Esophagus (tissue), 2 donors: Measurements from ENCODE around the gene ARMH3. TPM values are rescaled to one million over a fixed set of nuclear protein-coding genes. Genes with fewer than 3 reads are reported as not detected.

ENCODE experiments used
- H3K27ac ChIP-seq, 2 donors: one replicate each; pipeline ENCODE4 v1.5.1; 2013; ENCODE audit warnings: low read depth in 2 of 2, mild to moderate bottlenecking in 2 of 2, inconsistent platforms in 1 of 2, low read length in 1 of 2, moderate library complexity in 1 of 2
- H3K27me3 ChIP-seq, 2 donors: one replicate each; pipeline ENCODE4 v1.6.1; 2013; ENCODE audit warnings: low read length in 2 of 2, control low read depth in 1 of 2, mild to moderate bottlenecking in 1 of 2; ENCODE audit not compliant: insufficient read depth in 2 of 2, control insufficient read depth in 1 of 2
- H3K36me3 ChIP-seq, 2 donors: one replicate each; pipeline ENCODE4 v1.6.1; 2013; ENCODE audit warnings: low read length in 1 of 2; ENCODE audit not compliant: control insufficient read depth in 2 of 2, insufficient read depth in 2 of 2
- H3K4me1 ChIP-seq, 2 donors: one replicate each; pipeline ENCODE4 v1.6.1; 2013; ENCODE audit warnings: low read length in 1 of 2; ENCODE audit not compliant: control insufficient read depth in 2 of 2, insufficient read depth in 2 of 2
- H3K4me3 ChIP-seq, 2 donors: one replicate each; pipeline ENCODE4 v1.5.1; 2013; ENCODE audit warnings: low read length in 2 of 2, mild to moderate bottlenecking in 2 of 2, low read depth in 1 of 2, moderate library complexity in 1 of 2
- H3K9me3 ChIP-seq, 2 donors: one replicate each; pipeline ENCODE4 v1.6.1; 2013; ENCODE audit warnings: mild to moderate bottlenecking in 2 of 2, low read depth in 1 of 2, low read length in 1 of 2, moderate library complexity in 1 of 2; ENCODE audit not compliant: control insufficient read depth in 2 of 2, insufficient read depth in 1 of 2
- WGBS, 2 donors: extraction: QIAGEN DNeasy Blood & Tissue Kit; methylation state at CpG; one replicate each; pipeline ENCODE4 v1.1.7; 2013; 5-methylcytosine and 5-hydroxymethylcytosine counted together
- polyA plus RNA-seq, 2 donors: library from polyadenylated mRNA; stranded (reverse); fragments of 200-250 nt; gene quantifications; one replicate each; pipeline ENCODE4 v1.2.3, GENCODE V29; 2013
- donor health status: healthy with polysubstance abuse.
- donor health status: Bipolar disorder and iron deficiency.

Gene ARMH3
- polyA plus RNA-seq, 2 donors, result 13.1 to 16.3 TPM

DNA sequence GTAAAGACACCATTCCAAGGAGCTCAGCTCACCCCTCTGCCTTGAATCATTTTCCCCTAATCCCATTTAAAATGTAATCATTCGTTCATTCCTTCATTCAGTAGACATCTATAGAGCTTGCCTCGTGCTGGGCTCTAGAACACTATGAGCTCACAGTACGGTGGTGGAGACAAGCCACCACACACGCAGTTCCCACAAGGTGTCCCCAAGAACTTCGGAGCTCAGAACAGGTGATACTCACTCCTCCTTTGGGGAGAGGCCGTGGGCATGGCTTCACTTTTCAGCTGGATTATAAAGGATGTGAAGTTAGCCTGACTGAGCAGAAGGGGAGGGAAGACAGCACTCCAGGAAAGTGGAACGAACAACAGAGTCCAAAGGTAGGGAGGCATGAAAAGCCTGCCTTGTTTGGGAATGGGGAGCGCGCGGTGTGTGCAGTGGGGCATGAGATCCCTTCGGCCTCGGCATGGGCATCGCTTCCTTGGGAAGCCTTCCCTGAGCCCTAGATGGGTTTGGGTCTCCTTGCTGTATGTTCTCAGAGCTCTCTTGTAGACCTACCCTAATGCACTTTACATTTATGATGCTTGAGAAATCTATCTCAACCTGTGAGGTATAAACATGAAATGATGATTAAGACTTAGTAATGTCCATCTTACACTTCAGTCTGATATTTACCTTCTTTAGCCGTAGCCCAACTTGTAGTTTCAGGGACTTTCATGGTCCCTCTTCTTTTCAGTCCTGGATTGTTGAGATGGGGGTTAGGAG lies 236.9 kb downstream of the ARMH3 start:
- 20 to 23% methylated on average over 14 of the region's 14 CpGs for WGBS, 2 donors
- no peaks in the 10 kb centered on the region for H3K36me3 ChIP-seq
- peak overlapping the region; percentile 94 to 95 for H3K27ac ChIP-seq
- no peaks in the 10 kb centered on the region for H3K4me1 ChIP-seq
- no peaks in the 10 kb centered on the region for H3K27me3 ChIP-seq
- peak overlapping the region; percentile 34 to 53 for H3K4me3 ChIP-seq
- no peaks in the 10 kb centered on the region for H3K9me3 ChIP-seq

DNA sequence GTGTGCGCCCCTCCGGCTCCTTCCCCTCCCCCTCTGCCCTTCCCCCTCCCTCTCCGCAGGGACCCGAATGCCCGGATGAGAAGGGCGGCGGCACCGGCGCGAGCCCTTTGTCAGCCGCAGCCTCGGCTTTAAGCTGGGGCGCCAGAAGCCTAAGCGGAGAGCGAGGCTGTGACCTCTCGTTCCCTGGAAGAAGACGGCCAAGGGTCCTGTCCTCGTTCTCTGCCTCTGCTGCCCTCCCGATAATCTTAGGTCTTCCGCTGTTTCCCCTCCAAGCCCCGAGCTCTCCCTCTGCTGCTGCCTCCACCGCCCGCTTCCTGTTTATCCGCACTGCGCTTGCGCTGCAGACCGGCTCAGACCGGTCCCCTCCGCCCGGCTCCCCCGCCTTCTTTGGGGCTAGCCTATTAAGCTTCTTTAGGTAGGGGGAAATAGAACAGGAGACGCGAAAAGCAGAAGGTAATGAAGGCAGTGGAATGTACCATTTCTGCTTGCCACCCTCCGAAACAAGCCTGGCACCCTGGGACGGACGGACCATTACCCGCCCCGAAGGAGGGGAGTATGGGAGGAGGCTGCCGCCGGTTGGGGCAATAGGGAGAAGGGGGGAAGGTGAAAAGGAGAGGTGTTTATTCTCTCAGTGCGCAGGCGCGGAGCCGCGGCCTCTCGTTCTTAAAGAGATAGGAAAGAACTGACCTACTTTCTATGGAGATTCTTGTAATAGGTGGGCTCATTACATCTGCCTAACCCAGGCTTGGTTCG lies 237.7 kb downstream of the ARMH3 start, which contains the start of gene OGA:
TSS of gene OGA (minus strand) at position 326 of the 753 bp plus-strand sequence. CDS start 422 bp downstream, outside the sequence.
- H3K9me3 ChIP-seq, result no peaks in the 10 kb centered on the region
- no peaks in the 10 kb centered on the region for H3K4me1 ChIP-seq
- H3K27me3 ChIP-seq, result no peaks in the 10 kb centered on the region
- peak within 1 kb of the TSS; percentile 95 to 96 for H3K27ac ChIP-seq
- WGBS, 2 donors, result 0% methylated on average over 43 to 47 of the region's 47 CpGs
- peak within 1 kb of the TSS; percentile 85 to 90 for H3K4me3 ChIP-seq
- no peaks in the 10 kb centered on the region for H3K36me3 ChIP-seq

DNA sequence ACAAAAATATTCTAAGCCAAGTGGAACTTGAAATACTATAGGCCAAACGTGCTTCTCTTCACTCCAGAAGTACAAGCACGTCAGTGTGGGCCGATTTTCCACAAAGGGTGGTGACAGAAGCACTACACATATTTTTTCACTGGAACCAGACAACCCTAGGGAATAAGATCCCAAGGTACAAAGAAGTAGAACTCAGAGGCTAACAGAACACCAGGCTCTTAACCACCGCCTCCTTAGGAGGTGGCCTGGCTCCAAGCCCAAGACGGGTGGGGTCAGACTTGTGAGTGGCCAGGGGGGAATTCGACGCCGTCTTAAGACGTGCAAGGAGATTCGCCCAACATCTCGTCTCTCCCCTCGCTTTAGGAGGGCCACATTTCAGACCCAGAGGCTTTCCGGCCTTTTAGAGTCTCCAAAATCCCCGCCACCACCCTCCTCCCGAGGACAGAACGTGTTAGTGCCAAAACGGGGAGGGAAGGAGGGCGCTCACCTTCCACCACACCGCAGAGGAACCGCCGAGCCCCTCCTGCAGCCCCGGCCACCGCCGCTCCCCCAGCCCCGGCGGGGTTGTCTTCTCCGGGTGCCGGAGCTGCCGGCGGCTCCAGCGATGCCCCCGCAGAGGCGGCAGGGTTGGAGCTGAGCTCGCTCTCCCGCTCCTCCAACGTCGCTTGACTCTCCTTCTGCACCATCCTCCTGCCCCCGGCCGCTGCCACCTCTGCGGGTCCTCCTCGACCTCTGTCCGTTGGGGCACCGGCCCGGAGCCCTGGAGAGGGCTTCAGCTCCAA lies 238.4 kb downstream of the ARMH3 start:
- peak overlapping the region; percentile 95 to 96 for H3K27ac ChIP-seq
- WGBS, 2 donors, result 0% methylated on average over 42 to 44 of the region's 44 CpGs
- H3K4me1 ChIP-seq, result no peaks in the 10 kb centered on the region
- H3K9me3 ChIP-seq, result no peaks in the 10 kb centered on the region
- peak overlapping the region; percentile 85 to 90 for H3K4me3 ChIP-seq
- peaks cover under 1 to 2% of the 10 kb centered on the region in 2 donors for H3K36me3 ChIP-seq
- no peaks in the 10 kb centered on the region for H3K27me3 ChIP-seq

GRCh38 chr10:101816913-101817336 lies 239.0 kb downstream of the ARMH3 start:
- peak overlapping the region; percentile 95 to 96 for H3K27ac ChIP-seq
- WGBS, 2 donors, result 0% methylated on average over 14 of the region's 14 CpGs
- H3K4me1 ChIP-seq, result no peaks in the 10 kb centered on the region

DNA sequence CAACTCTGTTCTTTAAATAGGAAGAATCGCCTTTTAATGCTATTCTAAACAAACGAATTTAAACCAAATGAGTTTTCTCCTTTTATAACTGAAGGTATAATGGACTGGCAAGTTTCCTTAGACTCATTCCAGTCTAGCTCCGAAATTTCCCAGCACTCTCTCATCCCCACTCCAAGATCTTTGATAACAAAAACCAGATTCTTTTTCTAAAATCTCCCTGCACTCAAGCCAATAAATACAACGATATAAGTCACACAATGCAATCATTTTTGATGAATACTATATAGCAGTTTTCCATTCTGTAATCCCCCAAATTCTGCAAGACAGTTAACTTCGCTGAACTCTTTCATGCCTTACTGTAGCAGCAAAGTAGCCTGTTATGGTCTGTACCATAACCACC lies 239.6 kb downstream of the ARMH3 start:
- H3K4me1 ChIP-seq, result no peaks in the 10 kb centered on the region
- H3K9me3 ChIP-seq, result no peaks in the 10 kb centered on the region
- no peaks in the 10 kb centered on the region for H3K27me3 ChIP-seq
- peaks cover 2 to 4% of the 10 kb centered on the region in 2 donors for H3K36me3 ChIP-seq
- 1 to 2% methylated on average over 5 of the region's 5 CpGs for WGBS, 2 donors
- H3K4me3 ChIP-seq, result peak overlapping the region; percentile 53 to 90
- no peak overlapping the region for H3K27ac ChIP-seq

More at GRCh38 chr10:101816913-101817336, 239.0 kb downstream of the ARMH3 start:
- Histone ChIP-seq H3K27me3 (no peaks in the 10 kb centered on the region), H3K36me3 (peaks cover 2 to 4% of the 10 kb centered on the region in 2 donors), H3K4me3 (peak overlapping the region; percentile 85 to 90), H3K9me3 (no peaks in the 10 kb centered on the region)

GRCh38 chr10:101814466-101815071 lies 241.4 kb downstream of the ARMH3 start:
- Histone ChIP-seq H3K4me1 (no peaks in the 10 kb centered on the region), H3K27me3 (no peaks in the 10 kb centered on the region), H3K36me3 (peaks cover 2 to 4% of the 10 kb centered on the region in 2 donors), H3K27ac (no peak overlapping the region), H3K9me3 (no peaks in the 10 kb centered on the region), H3K4me3 (peak overlapping the region in 1 of 2 donors; percentile 90)
- 72 to 75% methylated on average over 8 of the region's 8 CpGs for WGBS, 2 donors

DNA sequence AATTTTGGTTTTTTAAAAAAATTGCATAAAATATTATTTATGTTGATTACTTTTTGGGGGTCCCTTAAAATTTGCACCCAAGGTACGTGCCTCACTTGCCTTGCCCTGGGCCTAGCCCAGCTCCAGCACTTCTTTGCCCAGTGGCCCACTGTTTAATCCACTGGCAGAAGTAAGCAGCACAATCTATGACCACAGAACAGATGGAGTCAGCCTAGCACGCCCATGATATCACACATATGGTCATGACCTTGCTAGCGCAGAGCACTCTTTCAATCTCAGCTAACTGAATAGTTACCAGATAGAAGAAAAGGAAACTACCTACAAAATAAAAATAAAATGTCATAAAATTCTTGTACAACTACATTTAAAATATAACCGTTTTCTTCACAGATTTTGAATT lies 243.4 kb downstream of the ARMH3 start:
- Histone ChIP-seq H3K36me3 (peaks cover 2 to 4% of the 10 kb centered on the region in 2 donors), H3K4me3 (no peak overlapping the region), H3K27me3 (no peaks in the 10 kb centered on the region), H3K9me3 (no peaks in the 10 kb centered on the region), H3K4me1 (no peaks in the 10 kb centered on the region), H3K27ac (no peak overlapping the region)
- 78 to 83% methylated on average over 4 of the region's 4 CpGs for WGBS, 2 donors

DNA sequence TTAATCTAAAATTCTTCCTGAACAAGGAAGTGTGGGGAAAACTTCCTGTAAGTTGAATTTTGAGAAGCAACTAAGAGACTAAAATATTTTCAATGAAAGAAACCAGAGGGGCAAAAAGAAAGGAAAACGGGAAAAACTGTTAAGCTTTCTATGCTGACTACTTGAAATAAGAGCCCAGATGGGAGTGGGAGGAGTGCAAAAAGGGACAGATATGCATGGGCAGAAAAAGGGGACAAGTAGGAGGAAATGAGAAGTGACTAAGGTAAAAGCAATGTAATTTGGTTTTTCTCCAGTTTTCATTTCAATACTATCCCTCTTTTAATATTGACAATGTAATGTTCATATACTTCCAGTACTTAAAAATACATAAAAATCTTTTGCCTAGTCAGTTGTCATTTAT lies 248.8 kb downstream of the ARMH3 start:
- Histone ChIP-seq H3K4me1 (no peaks in the 10 kb centered on the region), H3K36me3 (peaks cover 6 to 11% of the 10 kb centered on the region in 2 donors)
- 85 to 90% methylated on average over 1 of the region's 1 CpG for WGBS, 2 donors

DNA sequence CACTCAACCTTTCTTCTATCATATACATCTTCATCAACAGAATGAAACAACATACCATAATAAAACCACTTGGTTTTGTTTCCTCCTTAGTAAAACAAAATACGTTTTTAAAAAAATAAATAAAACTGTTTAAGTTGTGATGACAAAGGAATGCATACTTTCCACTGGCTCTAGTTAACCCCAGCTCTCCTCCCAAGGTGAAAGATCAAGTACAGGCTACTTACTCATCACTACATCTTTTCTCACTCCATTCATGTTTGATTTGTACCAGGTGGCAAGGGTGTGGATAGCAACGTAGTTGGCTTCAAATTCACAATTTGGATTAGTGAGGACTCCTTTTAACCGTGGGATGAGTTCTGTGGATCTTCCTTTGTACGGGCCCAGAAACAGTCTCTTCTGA lies 252.5 kb downstream of the ARMH3 start:
- H3K36me3 ChIP-seq, result peaks cover 13 to 19% of the 10 kb centered on the region in 2 donors
- 64 to 71% methylated on average over 4 of the region's 4 CpGs for whole genome bisulfite sequencing, 2 donors
- H3K4me1 ChIP-seq, result no peaks in the 10 kb centered on the region
- H3K27ac ChIP-seq, result no peak overlapping the region
- H3K4me3 ChIP-seq, result no peak overlapping the region
- H3K9me3 ChIP-seq, result no peaks in the 10 kb centered on the region
- no peaks in the 10 kb centered on the region for H3K27me3 ChIP-seq

More for the DNA sequence above, 248.8 kb downstream of the ARMH3 start:
- Histone ChIP-seq H3K9me3 (no peaks in the 10 kb centered on the region), H3K27me3 (no peaks in the 10 kb centered on the region), H3K4me3 (no peak overlapping the region), H3K27ac (no peak overlapping the region)
